ENCODE results near the gene LCP2. TPM values are rescaled to one million over a fixed set of nuclear protein-coding genes. Genes with fewer than 3 reads are reported as not detected.

The LCP2 gene
- total RNA-seq, 2 donors from 2014 or later = 56.9 to 76.5 TPM

DNA sequence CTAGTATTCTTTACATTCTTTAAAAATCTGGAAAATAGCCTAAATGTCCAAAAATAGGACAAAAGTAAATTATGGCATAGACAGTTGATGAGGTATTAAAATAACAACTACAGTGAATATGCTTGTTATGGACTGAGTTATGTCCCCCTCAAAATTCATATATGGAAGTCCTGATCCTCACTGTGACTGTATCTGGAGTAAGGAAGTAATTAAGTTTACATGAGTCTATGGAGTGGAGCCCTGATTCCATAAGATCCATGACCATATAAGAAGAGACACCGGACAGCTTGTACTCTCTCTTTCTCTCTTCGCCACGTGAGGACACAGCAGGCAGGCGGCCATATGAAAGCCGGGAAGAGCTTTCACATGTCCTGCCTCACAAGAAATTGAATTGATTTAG, 93.4 kb downstream of the LCP2 start:
- DNase-seq (ENCODE audit: low spot score) (no peak), ATAC-seq (ENCODE audit: insufficient number of reproducible peaks, low FRiP score, low read depth) (no peak)
- Histone ChIP-seq H3K27me3 (replicated peaks; ENCODE audit: insufficient read depth) (no peaks in the 10 kb centered on the region), H3K9me3 (no peaks in the 10 kb centered on the region), H3K27ac (no peak overlapping the region), H3K4me3 (no peak overlapping the region), H3K4me1 (ENCODE audit: control insufficient read depth in 1 of 2, low read depth in 2 of 2) (no peaks in the 10 kb centered on the region), H3K36me3 (no peaks in the 10 kb centered on the region)
- TF ChIP-seq, protein P1, sequence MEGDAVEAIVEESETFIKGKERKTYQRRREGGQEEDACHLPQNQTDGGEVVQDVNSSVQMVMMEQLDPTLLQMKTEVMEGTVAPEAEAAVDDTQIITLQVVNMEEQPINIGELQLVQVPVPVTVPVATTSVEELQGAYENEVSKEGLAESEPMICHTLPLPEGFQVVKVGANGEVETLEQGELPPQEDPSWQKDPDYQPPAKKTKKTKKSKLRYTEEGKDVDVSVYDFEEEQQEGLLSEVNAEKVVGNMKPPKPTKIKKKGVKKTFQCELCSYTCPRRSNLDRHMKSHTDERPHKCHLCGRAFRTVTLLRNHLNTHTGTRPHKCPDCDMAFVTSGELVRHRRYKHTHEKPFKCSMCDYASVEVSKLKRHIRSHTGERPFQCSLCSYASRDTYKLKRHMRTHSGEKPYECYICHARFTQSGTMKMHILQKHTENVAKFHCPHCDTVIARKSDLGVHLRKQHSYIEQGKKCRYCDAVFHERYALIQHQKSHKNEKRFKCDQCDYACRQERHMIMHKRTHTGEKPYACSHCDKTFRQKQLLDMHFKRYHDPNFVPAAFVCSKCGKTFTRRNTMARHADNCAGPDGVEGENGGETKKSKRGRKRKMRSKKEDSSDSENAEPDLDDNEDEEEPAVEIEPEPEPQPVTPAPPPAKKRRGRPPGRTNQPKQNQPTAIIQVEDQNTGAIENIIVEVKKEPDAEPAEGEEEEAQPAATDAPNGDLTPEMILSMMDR (IDR thresholded peaks at IDR 0.05) = no peak

DNA sequence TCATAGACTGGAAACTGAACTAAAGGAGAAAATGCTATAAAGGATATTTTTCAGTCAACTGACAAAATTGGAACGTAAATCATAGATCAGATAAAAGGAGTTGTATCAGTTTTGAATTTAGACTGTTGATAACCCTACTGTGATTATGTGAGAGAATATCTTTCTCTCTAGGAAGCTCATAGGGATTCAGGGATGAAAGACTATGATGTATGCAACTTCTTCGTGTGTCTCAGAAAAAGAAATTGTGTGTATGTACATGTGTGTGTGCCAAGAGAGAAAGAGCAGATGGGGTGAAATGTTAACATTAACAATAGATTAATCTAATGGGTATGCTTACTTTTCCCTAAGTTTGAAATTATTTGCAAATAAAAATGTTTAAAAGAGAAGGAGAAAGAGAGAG, 95.5 kb downstream of the LCP2 start:
- no peak for DNase-seq (ENCODE audit: low spot score)

DNA sequence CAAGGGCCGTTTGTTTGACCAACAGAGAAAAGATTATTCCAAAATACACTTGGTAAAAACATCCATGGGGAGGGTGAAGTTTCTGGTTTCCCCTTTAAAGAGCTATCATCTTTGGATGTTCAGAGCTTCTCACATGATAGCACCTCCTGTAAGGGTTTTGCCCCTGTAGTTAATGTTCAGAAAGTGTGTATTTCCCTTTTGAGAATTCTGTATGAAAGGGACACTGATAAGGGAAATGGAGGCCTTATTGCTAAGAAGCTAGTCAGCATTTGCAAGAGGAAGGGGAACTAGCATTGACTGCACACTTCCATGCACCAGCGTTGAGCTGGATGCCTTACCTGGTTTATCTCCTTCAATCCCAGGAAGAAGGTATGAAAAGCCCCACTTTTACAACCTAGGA, 96.3 kb downstream of the LCP2 start:
- TF ChIP-seq, protein P1 (IDR thresholded peaks at IDR 0.05) = no peak
- no peaks in the 10 kb centered on the region for H3K27me3 ChIP-seq (replicated peaks; ENCODE audit: insufficient read depth)
- DNase-seq (ENCODE audit: low spot score) = no peak
- no peak overlapping the region for H3K4me3 ChIP-seq
- H3K27ac ChIP-seq = no peak overlapping the region
- ATAC-seq (ENCODE audit: insufficient number of reproducible peaks, low FRiP score, low read depth) = no peak
- H3K4me1 ChIP-seq (ENCODE audit: control insufficient read depth in 1 of 2, low read depth in 2 of 2) = no peaks in the 10 kb centered on the region
- no peaks in the 10 kb centered on the region for H3K9me3 ChIP-seq
- H3K36me3 ChIP-seq = no peaks in the 10 kb centered on the region

More for the DNA sequence above, 95.5 kb downstream of the LCP2 start:
- Histone ChIP-seq H3K4me3 (no peak overlapping the region), H3K36me3 (no peaks in the 10 kb centered on the region), H3K27ac (no peak overlapping the region), H3K9me3 (no peaks in the 10 kb centered on the region), H3K4me1 (ENCODE audit: control insufficient read depth in 1 of 2, low read depth in 2 of 2) (no peaks in the 10 kb centered on the region), H3K27me3 (replicated peaks; ENCODE audit: insufficient read depth) (no peaks in the 10 kb centered on the region)
- TF ChIP-seq, protein P1 (IDR thresholded peaks at IDR 0.05) = no peak
- no peak for ATAC-seq (ENCODE audit: insufficient number of reproducible peaks, low FRiP score, low read depth)

DNA sequence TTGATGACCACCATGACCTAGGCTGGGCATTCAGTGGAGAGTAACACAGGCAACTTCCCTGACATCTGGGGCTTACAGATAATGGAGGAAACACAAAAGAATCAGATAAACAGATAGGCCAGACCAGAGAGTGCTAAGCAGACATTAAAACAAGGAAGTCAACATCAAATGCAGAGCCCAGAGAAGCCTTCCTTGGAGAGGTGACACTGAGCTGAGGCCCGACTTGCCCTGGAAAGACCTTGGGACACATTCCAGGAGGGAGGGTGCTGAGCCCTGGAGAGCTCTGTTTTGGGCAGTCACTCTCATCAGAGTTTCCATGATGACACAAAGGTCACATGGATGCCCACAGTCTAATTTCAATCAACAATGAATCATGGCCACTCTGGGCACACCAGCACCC, 96.7 kb downstream of the LCP2 start:
- TF ChIP-seq, protein P1 (IDR thresholded peaks at IDR 0.05) = no peak
- DNase-seq (ENCODE audit: low spot score) = no peak
- Histone ChIP-seq H3K4me1 (ENCODE audit: control insufficient read depth in 1 of 2, low read depth in 2 of 2) (no peaks in the 10 kb centered on the region), H3K36me3 (no peaks in the 10 kb centered on the region), H3K9me3 (no peaks in the 10 kb centered on the region), H3K27ac (no peak overlapping the region), H3K4me3 (no peak overlapping the region), H3K27me3 (replicated peaks; ENCODE audit: insufficient read depth) (no peaks in the 10 kb centered on the region)
- ATAC-seq (ENCODE audit: insufficient number of reproducible peaks, low FRiP score, low read depth) = no peak

Other genes with a start within 250 kb of the LCP2 start
- gene FOXI1, start 191.9 kb downstream of the LCP2 start, total RNA-seq = not detected
- gene C5orf58, start 64.8 kb downstream of the LCP2 start, total RNA-seq = not detected
- gene KCNMB1, start 91.6 kb upstream of the LCP2 start, total RNA-seq = 10 to 100 TPM; 20.1 to 30.1 TPM
- gene KCNIP1, start 206.2 kb upstream of the LCP2 start, total RNA-seq = not detected

Measured in thoracic aorta (tissue), 2 donors.